Activated CD4-positive, alpha-beta T cell treated with anti-CD3 and anti-CD28 coated beads, Interleukin-2, amount 50 U/mL, for 16 hours (primary cell): ENCODE results near the gene CLASP1.
"Not testable (repeated sequence)": the region's sequence is repeated elsewhere in the genome, so short reads cannot be mapped to it uniquely, and the experiment has no call there.

Experiments used
- DNase-seq: peaks from one replicate; pipeline ENCODE4 v3.0.0-alpha.2; 2020

Gene CLASP1

DNA sequence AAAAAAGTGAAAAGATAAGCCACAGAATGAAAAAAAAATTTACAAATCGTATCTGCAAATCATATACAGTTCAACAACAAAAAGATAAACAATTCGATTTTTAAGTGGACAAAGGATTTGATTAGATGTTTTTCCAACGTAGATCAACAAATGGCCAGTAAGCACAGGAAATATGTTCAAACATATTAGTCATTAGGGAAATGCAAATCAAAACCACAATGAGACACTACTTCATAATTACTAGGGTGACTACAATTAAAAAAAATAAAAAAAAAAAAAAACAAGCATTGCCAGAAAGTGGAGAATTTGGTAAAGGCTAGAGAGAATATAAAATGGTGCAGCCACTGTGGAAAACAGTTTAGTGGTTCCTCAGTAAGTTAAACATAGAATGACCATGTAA is 156.9 kb downstream of the CLASP1 start:
- no peak for DNase-seq

DNA sequence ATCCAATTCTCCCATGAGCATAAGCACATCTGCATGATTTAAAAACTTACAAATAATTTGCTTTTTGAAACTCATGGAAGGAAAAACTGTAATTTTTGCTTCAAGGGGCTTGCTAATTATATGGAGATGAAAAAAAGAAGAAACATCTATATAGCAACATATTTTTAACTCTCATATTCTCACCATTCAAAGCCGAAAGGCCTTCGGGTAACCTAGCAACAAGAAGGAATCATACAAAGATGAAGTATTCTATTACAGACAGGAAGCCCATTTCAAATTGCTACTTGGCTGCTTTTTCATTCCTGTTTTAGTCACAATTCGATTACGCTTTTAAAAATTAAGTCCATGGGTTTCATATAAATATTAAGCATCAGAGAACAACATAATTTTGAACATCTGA is 157.7 kb downstream of the CLASP1 start:
- no peak for DNase-seq

DNA sequence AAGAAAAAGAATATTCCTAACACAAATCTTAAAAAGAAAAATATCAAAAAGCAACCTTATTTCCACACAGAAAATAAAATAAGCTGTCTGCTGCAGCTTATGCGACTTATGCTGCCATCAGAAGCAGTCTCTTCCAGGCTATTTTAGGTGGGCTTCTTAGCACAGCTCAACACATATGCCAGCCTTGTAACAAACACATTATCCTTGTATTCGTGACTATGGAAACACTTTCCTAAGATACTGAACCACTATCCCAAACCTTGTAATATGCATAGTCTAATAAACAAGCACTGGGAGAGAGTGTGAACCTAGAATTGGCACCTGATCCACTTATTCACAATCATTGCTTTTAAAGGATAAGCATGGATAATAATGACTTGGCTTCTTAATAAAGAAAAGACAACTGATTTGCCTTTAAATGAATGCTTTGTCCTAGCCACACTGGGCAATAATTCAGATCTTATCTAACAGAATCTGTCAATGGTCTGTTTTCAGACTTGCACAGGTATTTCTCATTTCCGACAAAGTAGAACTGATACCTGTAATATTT is 158.6 kb downstream of the CLASP1 start:
- DNase-seq: no peak

DNA sequence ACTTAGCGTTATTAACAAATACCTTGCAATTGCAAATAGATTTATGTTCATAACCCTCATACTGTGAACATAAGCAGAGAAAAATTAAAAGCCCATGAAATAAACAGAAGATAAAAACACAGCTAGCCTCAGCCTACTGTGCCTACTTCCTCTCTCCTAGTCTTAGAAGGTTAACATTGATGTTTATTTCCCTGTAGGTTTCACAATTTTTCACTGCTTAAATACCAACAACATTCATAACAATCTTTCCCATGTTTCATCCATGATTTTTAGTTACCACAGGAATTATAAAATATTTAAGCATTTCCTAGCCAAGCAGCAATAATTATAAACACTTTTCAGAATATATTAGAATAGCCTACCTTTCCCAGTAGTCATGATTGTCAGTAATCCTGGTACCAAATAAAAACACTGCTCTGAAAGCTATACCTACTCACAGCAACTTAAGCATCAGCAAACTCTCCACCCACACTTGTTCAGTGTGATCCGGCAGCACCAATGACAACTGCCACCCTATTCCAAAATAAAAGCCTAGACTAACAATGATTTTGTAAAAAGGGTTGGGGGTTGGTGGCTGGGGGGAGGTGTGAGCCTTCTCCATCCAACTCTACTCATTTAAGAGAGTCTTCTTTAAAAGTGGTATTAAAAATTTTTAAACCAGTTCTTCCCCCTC is 159.2 kb downstream of the CLASP1 start:
- no peak for DNase-seq

DNA sequence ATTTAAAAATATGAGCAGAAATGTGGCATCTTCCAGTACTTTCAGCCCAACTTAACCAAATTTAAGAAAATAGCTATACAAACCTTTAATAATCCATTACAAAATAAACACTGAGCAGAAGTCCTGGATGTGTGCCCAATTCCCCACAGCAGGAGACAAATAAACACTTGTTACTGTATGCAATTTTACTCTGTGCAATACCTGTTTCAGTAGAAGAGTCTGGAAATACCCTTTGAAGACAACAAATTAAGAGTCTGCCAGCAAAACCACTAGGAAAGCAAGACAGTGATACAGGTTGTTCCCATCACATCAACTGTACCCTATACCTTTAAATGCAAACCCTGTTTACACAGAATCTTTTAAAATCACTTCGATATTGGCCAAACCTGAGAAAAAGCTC is 160.0 kb downstream of the CLASP1 start:
- no peak for DNase-seq

DNA sequence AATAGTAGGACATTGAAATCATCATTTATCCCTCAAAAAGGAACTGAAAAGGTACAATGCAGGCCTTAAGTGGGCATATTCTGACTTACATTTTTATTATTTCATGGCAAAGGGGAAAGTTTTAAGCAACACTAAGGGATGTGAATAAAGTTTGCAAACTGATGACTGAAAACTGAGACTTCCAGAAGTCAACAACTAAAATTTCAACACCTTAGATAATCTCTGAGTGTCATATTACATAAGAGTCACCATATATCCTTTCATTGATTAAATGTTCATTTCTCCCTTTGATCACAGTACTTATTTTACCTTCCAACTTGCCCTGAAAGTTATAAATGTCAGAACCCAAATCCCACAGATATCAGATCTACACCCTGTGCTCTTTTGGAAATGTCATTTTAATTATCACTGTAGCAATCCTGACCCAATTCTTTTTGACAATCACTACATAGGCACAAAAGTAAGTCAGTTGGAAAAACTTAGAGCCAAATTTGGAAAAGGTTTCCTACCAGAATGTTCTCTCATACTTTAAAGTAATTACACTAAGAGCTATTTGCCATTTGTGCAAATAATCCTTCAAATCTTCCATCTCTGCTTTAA is 163.0 kb downstream of the CLASP1 start:
- DNase-seq: no peak

DNA sequence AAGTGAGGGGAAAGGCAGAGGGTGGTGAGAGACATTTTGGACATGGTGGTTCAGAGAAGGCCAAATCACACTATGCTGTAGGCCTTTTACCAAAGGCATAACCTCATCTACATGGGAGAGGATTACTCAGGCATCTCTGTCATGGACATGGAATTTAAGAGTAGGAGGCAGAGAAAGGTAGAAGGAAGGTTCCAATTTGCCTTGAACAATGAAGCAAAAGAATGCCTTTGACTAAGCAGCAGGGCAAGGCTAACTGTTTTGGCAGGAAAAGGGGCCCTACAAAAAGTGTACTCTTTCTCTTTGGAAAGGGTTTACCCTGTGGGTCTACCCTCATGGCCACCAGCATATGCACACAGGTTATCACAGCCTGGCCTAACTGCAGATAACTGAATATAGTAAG is 164.2 kb downstream of the CLASP1 start:
- DNase-seq: no peak

DNA sequence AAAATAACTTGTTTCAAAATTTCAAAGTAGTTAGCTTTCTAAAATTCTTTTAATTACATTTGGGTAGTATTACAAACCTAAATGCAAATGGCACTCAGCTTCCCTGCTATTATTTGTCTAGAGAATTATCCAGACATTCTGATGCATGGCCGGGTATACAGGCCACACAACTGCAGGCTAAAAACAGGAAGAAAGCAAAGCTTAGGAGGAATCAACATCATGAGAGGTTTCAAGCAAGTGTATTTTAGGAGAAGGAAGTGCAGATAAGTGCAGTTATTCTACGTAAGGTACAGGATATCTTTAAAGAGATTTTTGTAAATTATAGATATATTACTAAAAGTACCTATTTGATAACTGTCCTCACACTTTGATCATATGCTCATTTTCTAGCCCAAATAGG is 165.4 kb downstream of the CLASP1 start:
- DNase-seq: no peak

DNA sequence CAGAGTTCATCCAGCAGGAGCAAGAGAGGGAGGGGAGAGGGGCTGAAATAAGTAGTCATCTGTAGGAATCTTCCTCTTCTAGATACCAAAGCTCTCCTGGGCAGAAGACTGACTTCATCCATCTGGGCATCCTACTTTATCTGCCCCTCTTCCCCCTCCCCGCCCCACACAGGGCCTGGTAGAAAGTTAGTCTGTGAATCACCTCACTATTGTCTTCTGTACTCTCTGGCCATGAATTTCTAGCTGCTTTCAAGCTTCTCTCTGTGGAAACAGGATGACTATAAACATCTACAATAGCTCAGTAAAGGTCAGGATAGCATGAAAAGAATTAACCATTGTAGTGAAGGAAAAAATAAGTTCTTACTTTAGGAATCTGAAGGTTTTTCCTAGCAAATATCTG is 166.2 kb downstream of the CLASP1 start:
- DNase-seq: no peak

DNA sequence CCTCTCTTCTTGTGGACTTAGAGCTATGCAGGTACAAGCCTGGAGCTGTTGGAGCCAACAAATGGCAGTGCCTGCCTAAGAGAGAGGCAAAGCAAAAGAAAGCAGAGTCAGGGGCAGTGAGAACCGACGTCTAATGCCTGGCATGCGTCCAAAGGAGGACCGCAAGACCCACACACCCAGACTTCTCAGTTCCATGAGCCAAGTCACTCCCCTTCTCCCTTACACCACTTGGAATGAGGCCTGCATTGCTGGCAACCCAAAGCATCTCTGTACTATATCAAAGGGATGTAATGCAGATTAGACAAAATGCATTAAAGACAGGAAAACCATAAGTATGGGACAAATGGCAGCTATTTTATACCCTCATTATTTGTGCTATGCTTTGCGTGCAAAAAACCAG is 168.4 kb downstream of the CLASP1 start:
- DNase-seq: no peak

DNA sequence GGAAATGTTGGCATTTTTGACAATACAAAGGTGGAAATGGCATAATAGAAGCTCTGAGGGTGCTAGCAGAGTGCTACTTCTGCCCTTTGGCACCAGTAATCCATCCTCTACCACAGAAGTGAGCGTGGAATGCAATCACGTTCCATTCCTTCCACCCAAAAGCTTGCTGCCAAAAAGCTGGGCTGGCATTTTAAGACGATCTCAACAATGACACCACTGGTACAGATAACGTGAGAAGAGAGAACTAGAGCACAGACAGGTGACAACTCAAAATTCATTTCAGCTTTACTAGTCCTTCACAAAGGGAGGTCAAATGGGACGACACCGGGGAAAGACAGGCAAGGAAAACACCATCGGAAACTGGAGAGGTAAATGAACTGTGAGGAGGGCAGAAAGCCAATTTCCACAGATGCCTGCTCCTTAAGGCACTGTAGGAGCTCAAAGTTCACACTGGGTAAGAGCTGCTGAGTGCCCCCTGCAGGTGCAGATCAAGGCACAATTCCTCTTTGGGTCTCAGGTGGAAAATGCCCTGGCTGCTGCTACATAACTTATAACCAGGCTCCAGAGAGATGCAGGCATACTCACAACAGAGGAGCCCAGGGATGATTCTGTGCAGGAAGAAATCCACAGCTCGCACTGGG is 169.3 kb downstream of the CLASP1 start:
- DNase-seq: no peak

DNA sequence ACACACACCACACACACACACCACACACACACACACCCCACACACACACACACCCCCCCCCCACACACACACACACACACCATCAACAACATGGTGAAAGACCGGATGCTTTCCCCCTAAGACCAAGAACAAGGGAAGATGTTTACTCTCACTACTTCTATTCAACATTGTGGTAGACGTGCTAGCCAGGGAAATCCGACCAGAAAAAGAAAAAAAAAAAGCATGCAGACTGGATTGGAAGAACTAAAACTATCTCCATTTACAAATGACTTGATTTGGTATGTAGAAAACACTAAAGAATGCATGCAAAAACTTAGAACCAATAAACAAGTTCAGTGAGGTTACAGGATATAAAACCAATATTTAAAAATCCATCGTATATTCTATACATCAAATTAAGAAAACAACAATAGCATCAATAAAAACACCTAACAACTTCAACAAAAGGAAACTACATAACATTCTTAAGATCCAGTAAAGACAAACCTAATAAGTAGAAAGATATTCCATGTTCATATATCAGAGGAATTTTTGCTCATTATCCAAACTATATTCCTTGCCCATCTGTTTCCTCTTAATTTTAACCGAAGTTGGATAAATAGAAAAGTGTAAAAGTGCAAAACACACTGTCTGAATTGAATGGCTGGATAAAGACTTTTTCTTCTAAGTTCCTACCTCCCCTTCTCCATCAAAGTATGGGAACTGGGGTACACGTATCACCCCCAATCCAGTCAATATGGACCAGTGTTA is 170.1 kb downstream of the CLASP1 start:
- DNase-seq: no peak

DNA sequence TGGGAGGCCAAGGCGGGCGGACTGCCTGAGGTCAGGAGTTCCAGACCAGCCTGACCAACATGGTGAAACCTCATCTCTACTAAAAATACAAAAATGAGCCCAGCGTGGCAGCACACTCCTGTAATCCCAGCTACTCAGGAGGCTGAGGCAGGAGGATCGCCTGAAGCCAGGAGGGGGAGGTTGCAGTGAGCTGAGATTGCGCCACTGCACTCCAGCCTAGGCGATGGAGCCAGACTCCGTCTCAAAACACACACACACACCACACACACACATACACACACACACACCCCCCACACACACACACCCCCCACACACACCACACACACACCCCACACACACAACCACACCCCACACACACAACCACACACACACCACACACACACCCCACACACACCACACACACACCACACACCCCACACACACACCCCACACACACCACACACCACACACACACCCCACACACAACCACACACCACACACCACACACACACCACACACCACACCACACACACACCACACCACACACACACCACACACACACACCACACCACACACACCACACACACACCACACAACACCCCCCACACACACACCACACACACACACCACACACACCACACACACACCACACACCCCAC is 170.8 kb downstream of the CLASP1 start:
- not testable (repeated sequence) for DNase-seq

DNA sequence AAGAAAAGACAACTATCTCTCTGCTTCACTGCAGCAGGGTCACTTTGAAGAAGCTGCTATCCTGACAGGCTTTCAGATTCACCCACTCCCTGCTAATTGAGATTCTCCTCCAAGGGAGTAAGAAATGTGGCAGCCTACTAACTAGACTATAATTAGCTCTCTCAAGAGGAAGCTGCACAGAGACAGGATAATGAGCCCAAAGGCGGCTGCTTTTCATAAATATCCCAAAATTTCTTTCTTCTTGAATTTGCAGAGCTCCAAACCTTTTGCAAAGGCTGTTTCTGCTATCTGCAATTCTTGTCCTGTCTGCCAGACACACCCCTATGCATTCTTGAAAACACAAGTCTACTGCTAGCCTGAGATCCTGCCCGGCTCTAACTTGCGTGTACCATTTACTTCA is 172.6 kb downstream of the CLASP1 start:
- DNase-seq: no peak

DNA sequence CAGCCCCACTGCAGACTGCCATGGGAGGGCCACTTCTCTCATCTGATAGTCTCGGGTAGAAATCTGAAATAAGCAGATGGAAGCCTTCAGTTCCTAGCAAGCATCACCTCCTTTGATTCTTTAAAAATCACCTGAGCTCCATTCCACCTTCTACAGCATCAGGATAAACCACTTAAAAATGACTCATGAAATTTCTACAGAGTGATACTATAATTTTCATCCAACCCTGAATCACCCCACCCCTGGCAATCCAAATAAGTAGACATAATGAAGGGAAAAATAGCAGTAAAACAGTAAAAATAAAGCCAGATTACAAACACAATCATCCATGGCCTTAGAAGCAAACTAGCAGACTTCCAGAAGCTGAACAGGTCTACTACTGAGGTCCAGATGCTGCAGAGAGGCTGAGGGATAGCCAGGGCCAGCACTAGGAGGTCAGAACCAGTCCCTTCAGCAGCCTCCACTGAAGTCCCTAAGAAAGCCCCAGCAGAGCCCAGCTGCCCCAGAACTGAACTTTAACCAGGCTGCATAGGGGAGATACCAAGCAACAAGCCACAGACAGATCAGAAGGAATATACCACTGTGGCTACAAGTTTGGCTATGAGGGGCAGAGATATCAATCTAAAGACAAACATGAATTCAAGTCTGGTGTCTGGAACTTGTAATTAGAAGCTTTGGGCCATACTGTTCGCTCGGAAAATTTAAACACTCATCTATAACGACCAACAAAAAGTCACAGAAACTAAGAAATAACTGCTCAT is 173.3 kb downstream of the CLASP1 start:
- DNase-seq: no peak

DNA sequence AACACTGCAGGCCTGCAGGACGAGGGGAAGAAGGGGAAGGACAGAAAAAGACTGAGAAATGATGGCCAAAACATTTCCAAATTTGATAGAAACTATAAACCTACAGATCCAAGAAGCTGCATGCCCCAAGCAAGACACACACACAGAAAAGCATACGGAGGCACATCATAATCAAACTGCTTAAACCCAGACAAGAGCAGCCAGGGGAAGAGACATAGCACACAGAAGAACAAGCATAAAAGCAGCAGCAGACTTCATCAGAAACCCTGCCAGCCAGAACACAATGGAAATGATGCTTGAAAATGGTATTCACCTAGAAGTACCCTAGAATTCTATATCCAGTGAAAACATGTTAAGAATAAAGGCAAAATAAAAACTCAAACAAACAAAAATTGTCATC is 175.8 kb downstream of the CLASP1 start:
- DNase-seq: no peak

DNA sequence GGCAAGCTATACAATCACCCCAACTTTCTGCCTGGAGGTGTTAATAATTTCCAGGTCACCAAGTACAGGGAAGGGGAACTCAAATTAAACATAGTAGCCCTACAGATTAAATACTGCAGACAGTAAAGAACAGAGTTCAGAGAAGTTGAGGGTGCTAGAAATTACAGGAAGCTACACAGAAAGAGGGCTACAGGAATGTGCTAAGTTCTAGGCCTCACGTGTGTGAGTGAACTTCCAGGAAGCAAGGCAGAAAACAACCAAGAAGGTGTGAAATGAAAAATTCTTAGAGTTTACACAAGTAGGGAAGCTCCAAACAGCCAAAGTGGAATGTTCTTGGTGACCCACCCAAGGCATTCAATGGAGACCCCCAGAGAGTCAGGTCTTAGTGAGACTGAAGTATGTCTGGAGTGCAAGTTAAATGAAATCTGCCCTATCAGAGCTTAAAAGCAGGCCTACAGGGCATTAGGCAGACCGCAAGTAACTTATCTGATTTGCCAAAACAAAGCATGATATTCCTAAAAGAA is 176.7 kb downstream of the CLASP1 start:
- no peak for DNase-seq

DNA sequence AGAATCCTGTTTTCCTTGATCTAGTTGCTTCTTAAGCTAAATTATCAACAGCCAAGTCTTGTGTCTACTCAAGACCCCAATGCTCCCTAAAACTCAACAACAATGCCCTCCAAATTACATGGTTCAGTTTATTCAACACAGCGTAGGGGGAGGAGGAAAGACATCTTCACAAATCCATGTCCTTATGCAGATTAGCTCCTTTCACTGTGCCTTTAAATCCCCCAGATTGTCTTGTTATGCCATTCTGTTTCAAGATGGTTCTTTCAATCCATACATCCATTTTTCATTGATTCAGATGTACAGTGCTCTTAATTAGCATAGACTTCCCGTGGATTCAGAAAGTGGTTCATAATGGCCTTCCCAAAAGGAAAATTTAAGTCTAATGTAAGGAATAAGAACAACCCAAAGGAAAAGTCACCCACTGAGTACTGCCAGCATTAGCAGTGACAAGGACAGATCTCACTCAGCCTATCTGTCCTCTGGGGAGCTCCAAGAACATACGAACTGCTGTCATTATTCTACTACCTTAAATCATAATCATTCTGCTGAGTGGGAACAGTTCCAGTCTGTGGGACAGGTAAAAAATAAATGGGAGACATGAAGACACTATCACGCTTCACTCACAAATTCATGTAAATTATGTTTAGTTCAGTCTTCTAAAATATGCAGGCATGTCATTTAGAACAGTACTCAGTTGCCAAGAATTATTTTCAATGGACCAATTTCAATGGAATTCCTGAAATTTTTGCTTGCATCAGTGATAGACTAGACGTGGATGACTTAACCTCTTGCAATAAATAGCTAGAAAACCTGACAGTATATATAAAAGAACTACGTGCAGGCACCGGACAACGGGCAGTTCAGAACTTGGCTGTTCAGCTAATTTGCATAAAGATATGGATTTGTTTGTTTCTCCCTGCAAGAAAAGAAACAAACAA is 177.5 kb downstream of the CLASP1 start:
- DNase-seq: no peak

DNA sequence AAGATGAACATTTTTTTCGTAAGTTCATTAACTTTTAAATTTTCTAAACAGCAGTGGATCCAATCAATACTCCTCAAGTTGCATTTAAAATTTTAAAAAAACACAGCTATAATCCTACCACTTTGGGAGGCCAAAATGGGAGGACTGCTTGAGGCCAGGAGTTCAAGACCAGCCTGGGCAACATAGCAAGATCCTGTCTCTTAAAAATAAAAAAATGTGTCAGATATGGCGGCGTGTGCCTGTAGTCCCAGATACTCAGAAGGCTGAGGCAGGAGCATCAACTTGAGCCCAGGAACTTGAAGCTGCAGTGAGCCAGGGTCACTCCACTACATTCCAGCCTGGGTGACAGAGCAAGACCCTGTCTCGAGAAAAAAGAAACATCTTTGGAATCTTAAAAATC is 178.3 kb downstream of the CLASP1 start:
- no peak for DNase-seq

DNA sequence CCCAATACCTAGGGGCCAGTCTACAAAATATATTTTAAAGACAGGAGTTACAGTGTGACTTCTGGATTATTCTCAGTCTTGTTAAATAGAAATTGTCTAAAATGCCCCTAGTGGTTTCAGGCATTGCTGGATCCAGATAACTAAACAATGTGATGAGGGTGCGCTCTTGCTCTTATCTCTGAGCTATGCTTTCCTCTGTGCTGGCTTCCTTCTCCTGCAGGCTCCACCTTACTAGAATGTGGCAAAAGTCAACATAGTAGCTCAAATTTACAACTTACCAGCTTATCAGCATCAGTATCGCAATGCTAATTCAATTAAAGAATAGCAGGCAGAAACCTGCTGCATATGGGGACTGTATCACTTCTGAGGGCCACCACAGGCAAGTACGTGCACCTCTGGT is 179.9 kb downstream of the CLASP1 start:
- no peak for DNase-seq

DNA sequence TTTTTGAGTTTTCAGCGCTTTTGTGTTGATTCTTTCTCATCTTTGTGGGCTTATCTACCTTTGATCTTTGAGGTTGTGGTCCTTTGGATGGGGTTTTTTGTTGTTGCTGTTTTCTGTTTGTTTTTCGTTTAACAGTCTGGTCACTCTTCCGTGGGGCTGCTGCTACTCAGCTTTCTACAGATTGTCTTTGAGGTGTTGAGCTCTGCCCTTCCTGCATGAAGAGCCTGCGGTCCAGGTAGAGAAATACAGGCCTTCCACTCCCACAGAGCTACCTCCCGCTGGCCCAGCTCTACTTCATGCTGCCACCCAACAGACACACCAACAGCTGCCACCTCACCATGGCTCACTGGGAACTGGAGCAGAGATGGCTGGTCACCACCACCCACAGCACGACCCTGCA is 180.3 kb downstream of the CLASP1 start:
- DNase-seq: no peak
